OCI-LY3 (cell line): ENCODE results near the gene OAF.

ENCODE experiments used
- H2AFZ ChIP-seq: fragments of 200-600, 300-600 bp; shearing (Covaris generic); 2 replicates; pipeline ENCODE4 v1.6.0; 2014; ENCODE audit warnings: antibody characterized with exemption, low read depth, low read length
- H3K27ac ChIP-seq: fragments of 200-600, 300-600 bp; sonication (generic); 2 replicates; pipeline ENCODE4 v1.5.1; 2014; ENCODE audit warnings: mild to moderate bottlenecking, low read length, moderate library complexity, mixed read lengths
- H3K27me3 ChIP-seq: fragments of 200-600, 300-600 bp; sonication (generic); 2 replicates; pipeline ENCODE4 v1.6.1; 2014; ENCODE audit warnings: low read depth, low read length, mixed read lengths
- H3K36me3 ChIP-seq: fragments of 200-600, 300-600 bp; sonication (generic); replicated peaks from 2 replicates; pipeline ENCODE3; 2014; ENCODE audit warnings: low read depth, low read length, mixed read lengths
- H3K4me1 ChIP-seq: fragments of 300-600, 200-600 bp; sonication (generic); 2 replicates; pipeline ENCODE4 v1.6.1; 2014; ENCODE audit warnings: low read length, mixed read lengths
- H3K4me2 ChIP-seq: fragments of 200-600, 300-600 bp; sonication (generic); 2 replicates; pipeline ENCODE4 v1.6.1; 2014; ENCODE audit warnings: low read length, mixed read lengths
- H3K4me3 ChIP-seq: fragments of 300-600, 200-600 bp; sonication (generic); 2 replicates; pipeline ENCODE4 v1.5.1; 2014; ENCODE audit warnings: antibody characterized with exemption, mild to moderate bottlenecking, low read length, moderate library complexity
- H3K79me2 ChIP-seq: fragments of 300-600, 200-600 bp; shearing (Covaris generic); 2 replicates; pipeline ENCODE4 v1.6.1; 2014; ENCODE audit warnings: mild to moderate bottlenecking, low read length, mixed read lengths
- H3K9ac ChIP-seq: fragments of 300-600, 200-600 bp; shearing (Covaris generic); 2 replicates; pipeline ENCODE4 v1.6.0; 2014; ENCODE audit warnings: mild to moderate bottlenecking, low read length, moderate library complexity
- H3K9me3 ChIP-seq: fragments of 200-600, 300-600 bp; shearing (Covaris generic); 2 replicates; pipeline ENCODE4 v1.6.1; 2014; ENCODE audit warnings: low read length, mixed read lengths; ENCODE audit not compliant: insufficient read depth
- H4K20me1 ChIP-seq: fragments of 200-600, 300-600 bp; sonication (generic); 2 replicates; pipeline ENCODE4 v1.6.1; 2016; ENCODE audit warnings: low read length, mixed read lengths; ENCODE audit not compliant: insufficient read depth
- CTCF ChIP-seq: fragments of 200-600, 300-600 bp; sonication (generic); IDR thresholded peaks from 2 replicates; pipeline ENCODE4 v1.5.1; 2014; ENCODE audit warnings: antibody characterized with exemption, low read length, low read depth
- EZH2phosphoT487 ChIP-seq: fragments of 200-600 bp; shearing (Covaris generic); IDR thresholded peaks from 2 replicates; pipeline ENCODE4 v1.6.1; 2018; ENCODE audit warnings: antibody characterized with exemption, mixed run types, low read depth

The OAF gene

GRCh38 chr11:120184946-120185705 is 25.7 kb upstream of the OAF start:
- peaks cover 16% of the 10 kb centered on the region for H3K4me1 ChIP-seq
- no peak overlapping the region for H3K4me2 ChIP-seq
- H3K9me3 ChIP-seq, result no peaks in the 10 kb centered on the region
- no peaks in the 10 kb centered on the region for H3K36me3 ChIP-seq
- TF ChIP-seq CTCF (no peak), EZH2phosphoT487 (no peak)
- no peak overlapping the region for H3K27ac ChIP-seq
- no peak overlapping the region for H2AFZ ChIP-seq
- H3K4me3 ChIP-seq, result no peak overlapping the region
- no peaks in the 10 kb centered on the region for H3K79me2 ChIP-seq
- no peaks in the 10 kb centered on the region for H4K20me1 ChIP-seq
- no peaks in the 10 kb centered on the region; the same call in none of the 2 replicates for H3K27me3 ChIP-seq
- no peak overlapping the region for H3K9ac ChIP-seq

- Histone ChIP-seq H3K9ac (no peak overlapping the region), H3K4me3 (no peak overlapping the region), H3K27ac (no peak overlapping the region), H3K36me3 (no peaks in the 10 kb centered on the region), H3K79me2 (no peaks in the 10 kb centered on the region), H2AFZ (peak overlapping the region; percentile 96; the same call in 1 of the 2 replicates), H3K9me3 (no peaks in the 10 kb centered on the region), H3K27me3 (no peaks in the 10 kb centered on the region; the same call in none of the 2 replicates), H3K4me1 (peaks cover 16% of the 10 kb centered on the region), H3K4me2 (peak overlapping the region; percentile 34; the same call in 1 of the 2 replicates), H4K20me1 (no peaks in the 10 kb centered on the region)
- TF ChIP-seq EZH2phosphoT487, result no peak
- no peak for TF ChIP-seq CTCF
These were observed 25.0 kb upstream of the OAF start for GRCh38 chr11:120185706-120186455.

GRCh38 chr11:120186456-120186773 is 24.4 kb upstream of the OAF start:
- Histone ChIP-seq H4K20me1 (no peaks in the 10 kb centered on the region), H3K27me3 (no peaks in the 10 kb centered on the region; the same call in none of the 2 replicates), H3K4me3 (no peak overlapping the region), H3K79me2 (no peaks in the 10 kb centered on the region), H3K9me3 (no peaks in the 10 kb centered on the region), H3K36me3 (no peaks in the 10 kb centered on the region), H3K4me1 (peaks cover 16% of the 10 kb centered on the region), H3K4me2 (peak overlapping the region; percentile 34; the same call in 1 of the 2 replicates), H2AFZ (peak overlapping the region; percentile 96), H3K27ac (no peak overlapping the region), H3K9ac (no peak overlapping the region)
- TF ChIP-seq CTCF (no peak), EZH2phosphoT487 (no peak)
